Lower leg skin (tissue), 3 donors: ENCODE results near the gene KIR3DL2.

Source experiments
- CTCF ChIP-seq, 3 donors: fragments of 450-650 bp; IDR thresholded peaks; one replicate each; pipeline ENCODE4 v1.5.1; 2016; ENCODE audit warnings: antibody characterized with exemption in 3 of 3, mild to moderate bottlenecking in 3 of 3, moderate library complexity in 2 of 3
- POLR2A ChIP-seq, 2 donors: fragments of 450-650 bp; IDR thresholded peaks; one replicate each; pipeline ENCODE4 v1.6.1; 2016 to 2017; ENCODE audit warnings: antibody characterized with exemption in 2 of 2, mild to moderate bottlenecking in 1 of 2, moderate library complexity in 1 of 2

- no peak for TF ChIP-seq CTCF (IDR thresholded peaks at IDR 0.05)
- TF ChIP-seq POLR2A (IDR thresholded peaks at IDR 0.05), result no peak
Measured at GRCh38 chr19:54882758-54883157, 32.5 kb downstream of the KIR3DL2 start.
